ENCODE results near the gene STAT6.

The STAT6 gene

DNA sequence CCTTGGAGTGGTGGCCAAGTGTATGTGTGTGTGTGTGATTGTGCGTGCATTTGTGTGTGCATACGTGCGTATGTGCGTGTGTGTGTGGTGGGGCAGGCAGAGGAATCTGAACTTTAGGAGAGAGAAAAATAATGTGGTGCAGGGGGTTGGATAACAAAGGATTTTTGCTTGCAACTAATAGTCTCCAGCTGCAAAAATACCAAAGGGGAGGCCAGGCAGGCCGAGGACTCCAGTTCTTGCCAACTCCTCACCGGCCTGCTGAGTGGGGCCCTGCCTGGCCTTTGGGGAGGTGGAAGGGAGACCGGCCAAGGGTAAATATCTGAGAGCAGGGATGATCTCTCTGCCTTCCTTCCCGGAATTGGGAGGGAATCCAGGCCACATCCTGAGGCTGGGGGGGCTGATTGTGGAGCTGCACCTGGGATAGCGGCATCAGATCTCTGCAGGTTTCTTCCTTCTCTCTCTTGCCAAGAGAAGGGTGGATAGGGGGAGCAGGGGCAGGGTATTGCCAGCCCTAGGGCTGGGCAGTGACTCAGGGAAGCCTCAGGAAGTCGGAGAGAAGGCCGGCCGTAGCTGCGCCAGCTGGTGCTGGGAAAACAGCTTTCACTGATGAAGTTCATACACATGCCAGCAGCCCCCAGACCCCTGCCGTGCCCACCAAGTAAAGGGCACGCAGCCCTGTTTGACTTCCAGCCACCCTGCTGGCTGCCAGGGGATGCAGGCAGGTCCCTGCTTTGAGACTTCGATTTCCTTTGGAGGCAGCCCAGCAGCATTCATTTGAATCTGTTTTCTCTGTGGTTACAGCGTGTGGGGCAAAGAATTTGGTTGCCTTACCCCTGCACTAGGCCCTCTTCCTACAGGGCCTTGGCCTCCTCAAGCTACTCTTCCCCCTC lies 40.8 kb upstream of the STAT6 start:
- DNase-seq (ENCODE audit: low spot score in 2 of 2) (no peak), ATAC-seq (ENCODE audit: low read depth) (no peak)
- no peaks in the 10 kb centered on the region for H3K36me3 Mint-ChIP-seq
- H3K9me3 Mint-ChIP-seq: no peaks in the 10 kb centered on the region
- H3K27ac Mint-ChIP-seq: no peak overlapping the region
- H3K4me3 Mint-ChIP-seq: no peak overlapping the region
- H3K27me3 Mint-ChIP-seq: peaks cover 5% of the 10 kb centered on the region
- H3K4me1 Mint-ChIP-seq: peaks cover 6% of the 10 kb centered on the region

- H3K27ac Mint-ChIP-seq: no peak overlapping the region
- ATAC-seq (ENCODE audit: low read depth): no peak
- H3K4me3 Mint-ChIP-seq: no peak overlapping the region
- no peaks in the 10 kb centered on the region for H3K36me3 Mint-ChIP-seq
- H3K27me3 Mint-ChIP-seq: peaks cover 5% of the 10 kb centered on the region
- DNase-seq (ENCODE audit: low spot score in 2 of 2): no peak
- H3K4me1 Mint-ChIP-seq: peaks cover 6% of the 10 kb centered on the region
- H3K9me3 Mint-ChIP-seq: no peaks in the 10 kb centered on the region
Measured at GRCh38 chr12:57150400-57151000, 39.3 kb upstream of the STAT6 start.

DNA sequence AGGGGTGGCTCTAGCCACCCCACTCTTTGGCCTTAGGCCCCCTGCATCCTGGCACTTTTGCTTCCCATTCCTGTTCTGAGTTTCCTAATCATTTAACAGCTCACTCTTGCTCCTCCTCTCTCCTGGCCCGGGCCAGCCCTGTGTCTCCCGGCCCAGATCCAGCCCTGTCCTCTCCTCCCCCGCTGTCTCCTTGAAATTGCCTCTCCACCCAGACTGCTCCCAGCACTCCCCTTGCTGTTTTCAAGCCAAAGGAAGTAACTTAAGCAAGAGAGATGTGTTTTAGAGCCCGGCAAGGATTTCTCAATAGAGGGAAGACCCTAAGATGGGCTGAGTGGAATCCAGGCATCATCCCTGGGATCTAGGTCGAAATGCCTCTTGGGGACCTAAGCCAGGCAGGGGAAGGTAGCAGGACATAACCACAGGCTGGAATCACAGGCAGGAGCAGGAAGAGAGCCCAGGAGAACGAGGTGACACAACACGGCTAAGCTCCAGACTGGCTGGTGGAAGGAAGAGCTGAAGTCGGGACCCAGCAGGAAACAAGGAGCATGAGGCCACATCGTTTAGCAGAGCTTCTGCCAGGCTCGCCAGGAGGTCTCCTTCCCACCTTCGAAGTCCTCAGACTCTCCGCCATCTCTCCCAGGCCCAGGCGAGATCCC lies 38.2 kb upstream of the STAT6 start:
- Mint-ChIP-seq H3K36me3 (no peaks in the 10 kb centered on the region), H3K27ac (peak overlapping the region; percentile 26)
- ATAC-seq (ENCODE audit: low read depth): no peak

GRCh38 chr12:57148469-57149244 lies 37.5 kb upstream of the STAT6 start:
- ATAC-seq (ENCODE audit: low read depth) (no peak), DNase-seq (ENCODE audit: low spot score in 2 of 2) (no peak)
- Mint-ChIP-seq H3K27ac (peak overlapping the region; percentile 26), H3K9me3 (no peaks in the 10 kb centered on the region), H3K36me3 (no peaks in the 10 kb centered on the region), H3K4me3 (no peak overlapping the region), H3K27me3 (peaks cover 5% of the 10 kb centered on the region), H3K4me1 (no peaks in the 10 kb centered on the region)

More for the DNA sequence above, 38.2 kb upstream of the STAT6 start:
- H3K9me3 Mint-ChIP-seq: no peaks in the 10 kb centered on the region
- H3K4me3 Mint-ChIP-seq: no peak overlapping the region
- H3K27me3 Mint-ChIP-seq: peaks cover 5% of the 10 kb centered on the region
- H3K4me1 Mint-ChIP-seq: no peaks in the 10 kb centered on the region
- DNase-seq (ENCODE audit: low spot score in 2 of 2): no peak

DNA sequence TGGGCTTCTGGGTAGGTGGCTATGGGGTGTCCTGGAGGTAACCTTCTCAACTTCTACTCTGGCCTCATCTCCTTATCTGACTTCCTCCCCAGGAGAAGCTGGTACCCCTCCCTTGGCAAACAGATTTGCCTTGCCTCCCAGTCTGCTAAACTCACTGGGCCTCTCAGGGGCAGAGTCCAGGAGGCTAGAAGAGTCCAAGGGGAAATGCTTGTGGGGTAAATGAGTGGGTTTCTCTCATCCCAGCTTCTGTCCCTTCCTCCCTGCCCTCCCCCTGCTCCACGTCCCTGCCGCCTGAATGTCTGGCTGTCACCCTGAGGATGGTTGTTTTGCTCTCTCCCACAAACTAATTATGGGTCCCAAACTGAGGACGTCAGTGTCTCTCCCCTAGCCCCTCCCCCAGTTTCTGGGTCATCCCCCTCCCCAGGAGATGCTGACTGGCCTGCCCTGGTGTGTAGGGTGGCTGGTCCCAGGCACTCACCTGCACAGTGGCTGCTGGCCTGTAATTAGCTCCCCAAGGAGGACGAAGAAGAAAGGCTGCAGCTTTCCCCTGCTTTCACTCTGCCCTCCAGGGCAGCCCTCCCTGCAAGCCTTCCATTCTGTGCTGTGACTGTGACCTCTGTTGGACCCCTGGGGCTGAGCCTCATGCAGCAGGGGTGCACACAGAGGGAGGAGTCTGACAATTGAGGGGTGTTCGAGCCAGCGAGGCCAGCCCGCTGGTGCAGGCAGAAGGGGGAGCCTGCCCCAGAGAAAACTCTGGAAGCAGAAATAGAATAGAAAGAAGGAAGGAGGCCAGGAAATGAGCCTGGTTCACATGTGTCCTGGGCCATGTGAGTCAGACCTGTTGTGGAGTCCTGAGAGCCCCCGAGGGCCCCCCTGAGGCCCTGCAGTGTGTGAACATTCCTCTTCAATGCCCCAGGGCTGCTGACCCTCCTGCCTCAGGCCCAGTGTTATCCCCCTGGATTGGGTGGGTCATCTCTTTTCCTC lies 36.1 kb upstream of the STAT6 start, which contains the start of gene LRP1-AS:
Gene LRP1-AS (minus strand): TSS at position 659 of the 984 bp plus-strand sequence.
- ATAC-seq (ENCODE audit: low read depth): no peak
- Mint-ChIP-seq H3K4me1 (no peaks in the 10 kb centered on the region), H3K4me3 (no peak within 1 kb of the TSS), H3K27ac (no peak within 1 kb of the TSS), H3K27me3 (peaks cover 3% of the 10 kb centered on the region), H3K36me3 (no peaks in the 10 kb centered on the region), H3K9me3 (no peaks in the 10 kb centered on the region)
- DNase-seq (ENCODE audit: low spot score in 2 of 2): no peak

DNA sequence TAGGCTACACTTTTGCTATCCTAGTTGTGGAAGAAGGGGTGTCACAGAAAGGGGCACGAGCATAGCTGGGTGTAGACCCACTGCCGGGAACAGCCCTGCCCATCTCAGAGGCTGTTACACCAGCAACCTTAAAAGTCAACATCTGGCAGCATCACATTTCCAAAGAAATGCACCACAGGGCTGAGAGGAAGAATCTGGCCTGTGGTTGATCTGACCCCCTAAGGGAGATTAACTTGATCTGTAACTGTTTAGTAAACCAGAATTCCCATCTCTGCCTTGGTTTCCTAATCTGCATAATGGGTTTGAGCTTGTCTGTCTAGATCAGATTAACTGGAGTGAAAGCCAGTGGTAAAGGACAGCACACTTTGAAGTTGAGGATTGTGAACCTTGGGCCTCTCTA lies 34.9 kb upstream of the STAT6 start:
- no peaks in the 10 kb centered on the region for H3K4me1 Mint-ChIP-seq
- no peak overlapping the region for H3K4me3 Mint-ChIP-seq
- no peak for ATAC-seq (ENCODE audit: low read depth)

DNA sequence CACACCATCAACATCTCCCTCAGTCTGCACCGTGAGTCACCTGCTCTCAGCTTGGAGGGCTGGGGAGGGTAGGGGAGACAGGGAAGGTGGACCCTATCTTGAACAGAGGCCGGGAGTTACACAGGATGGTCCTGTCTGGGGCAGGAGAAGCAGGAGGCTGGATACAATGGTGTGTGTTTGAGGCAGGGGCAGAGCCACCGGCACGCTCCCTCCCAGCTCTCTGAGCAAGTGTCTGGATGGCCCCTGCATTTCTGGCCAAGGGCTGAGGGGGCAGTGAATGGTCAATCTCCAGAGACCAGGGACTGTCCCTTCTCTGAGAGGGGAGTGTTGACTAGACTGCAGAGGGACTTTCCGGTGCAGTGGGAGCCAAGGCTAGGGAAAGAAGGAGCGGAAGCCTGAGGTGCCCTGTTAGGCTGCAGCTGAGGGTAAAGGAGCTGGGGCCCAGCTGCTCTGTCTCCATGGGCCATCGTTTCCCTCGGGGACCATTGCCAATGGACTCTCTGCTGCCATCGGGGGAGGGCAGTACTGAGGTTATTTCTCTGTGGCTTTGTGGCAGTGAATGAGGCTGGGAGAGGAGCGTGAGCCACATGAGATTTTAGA lies 34.4 kb upstream of the STAT6 start:
- peaks cover 1% of the 10 kb centered on the region for H3K27me3 Mint-ChIP-seq
- no peak overlapping the region for H3K27ac Mint-ChIP-seq
- H3K36me3 Mint-ChIP-seq: no peaks in the 10 kb centered on the region
- no peaks in the 10 kb centered on the region for H3K9me3 Mint-ChIP-seq
- ATAC-seq (ENCODE audit: low read depth) (no peak), DNase-seq (ENCODE audit: low spot score in 2 of 2) (no peak)
- no peaks in the 10 kb centered on the region for H3K4me1 Mint-ChIP-seq
- no peak overlapping the region for H3K4me3 Mint-ChIP-seq

More for the DNA sequence above, 34.9 kb upstream of the STAT6 start:
- Mint-ChIP-seq H3K9me3 (no peaks in the 10 kb centered on the region), H3K36me3 (no peaks in the 10 kb centered on the region), H3K27me3 (peaks cover 1% of the 10 kb centered on the region), H3K27ac (no peak overlapping the region)
- no peak for DNase-seq (ENCODE audit: low spot score in 2 of 2)

- ATAC-seq (ENCODE audit: low read depth) (no peak), DNase-seq (ENCODE audit: low spot score in 2 of 2) (no peak)
- Mint-ChIP-seq H3K4me3 (no peak overlapping the region), H3K36me3 (no peaks in the 10 kb centered on the region), H3K27ac (no peak overlapping the region), H3K9me3 (no peaks in the 10 kb centered on the region), H3K4me1 (no peaks in the 10 kb centered on the region), H3K27me3 (peaks cover 3% of the 10 kb centered on the region)
Measured at GRCh38 chr12:57143454-57143853, 32.3 kb upstream of the STAT6 start.

- DNase-seq (ENCODE audit: low spot score in 2 of 2): no peak
Measured at GRCh38 chr12:57142727-57143126, 31.6 kb upstream of the STAT6 start.

DNA sequence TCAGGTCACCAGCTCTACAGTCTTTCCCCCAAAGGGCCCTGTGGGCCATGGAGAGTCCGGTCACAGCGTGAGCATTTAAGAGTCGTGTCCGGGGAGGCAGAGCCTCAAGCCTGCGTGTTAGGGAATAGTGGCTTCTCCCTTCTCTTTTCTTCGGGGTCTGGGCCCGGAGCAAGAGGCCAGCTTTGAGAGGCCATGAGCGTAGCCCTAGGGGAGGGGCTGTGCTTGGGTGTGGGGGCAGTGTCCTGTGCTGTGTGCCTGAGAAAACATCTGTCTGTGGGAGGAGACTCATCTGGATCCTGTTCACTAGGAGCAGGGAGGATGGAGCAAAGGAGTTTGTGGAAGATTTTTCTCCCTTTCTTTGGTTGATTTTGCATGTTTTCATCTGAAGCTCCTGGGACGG lies 31.0 kb upstream of the STAT6 start:
- H3K4me1 Mint-ChIP-seq: no peaks in the 10 kb centered on the region
- no peak overlapping the region for H3K4me3 Mint-ChIP-seq
- no peak overlapping the region for H3K27ac Mint-ChIP-seq
- no peaks in the 10 kb centered on the region for H3K36me3 Mint-ChIP-seq
- DNase-seq (ENCODE audit: low spot score in 2 of 2) (no peak), ATAC-seq (ENCODE audit: low read depth) (no peak)
- H3K9me3 Mint-ChIP-seq: no peaks in the 10 kb centered on the region
- peaks cover 3% of the 10 kb centered on the region for H3K27me3 Mint-ChIP-seq

More at GRCh38 chr12:57142727-57143126, 31.6 kb upstream of the STAT6 start:
- H3K4me3 Mint-ChIP-seq: no peak overlapping the region
- no peaks in the 10 kb centered on the region for H3K4me1 Mint-ChIP-seq
- H3K9me3 Mint-ChIP-seq: no peaks in the 10 kb centered on the region
- H3K27ac Mint-ChIP-seq: no peak overlapping the region
- peaks cover 3% of the 10 kb centered on the region for H3K27me3 Mint-ChIP-seq
- no peak for ATAC-seq (ENCODE audit: low read depth)
- H3K36me3 Mint-ChIP-seq: no peaks in the 10 kb centered on the region

DNA sequence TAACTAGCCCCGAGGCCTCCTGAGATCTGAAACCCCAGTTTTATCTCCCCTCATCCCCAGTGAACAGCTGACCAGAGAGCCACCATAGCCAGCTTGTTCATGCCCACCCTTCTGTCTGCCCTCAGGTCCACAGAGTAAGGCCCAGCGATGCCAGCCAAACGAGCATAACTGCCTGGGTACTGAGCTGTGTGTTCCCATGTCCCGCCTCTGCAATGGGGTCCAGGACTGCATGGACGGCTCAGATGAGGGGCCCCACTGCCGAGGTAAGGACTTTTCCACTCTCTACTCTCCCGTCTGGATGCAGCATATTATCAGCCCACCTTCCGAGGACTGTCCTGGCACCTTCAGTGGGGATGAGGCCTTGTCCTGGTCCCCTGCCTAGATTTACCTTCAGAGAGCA lies 30.1 kb upstream of the STAT6 start:
- Mint-ChIP-seq H3K4me3 (no peak overlapping the region), H3K4me1 (no peaks in the 10 kb centered on the region), H3K27ac (no peak overlapping the region), H3K36me3 (no peaks in the 10 kb centered on the region), H3K9me3 (no peaks in the 10 kb centered on the region), H3K27me3 (peaks cover 3% of the 10 kb centered on the region)
- no peak for DNase-seq (ENCODE audit: low spot score in 2 of 2)
- ATAC-seq (ENCODE audit: low read depth): no peak

DNA sequence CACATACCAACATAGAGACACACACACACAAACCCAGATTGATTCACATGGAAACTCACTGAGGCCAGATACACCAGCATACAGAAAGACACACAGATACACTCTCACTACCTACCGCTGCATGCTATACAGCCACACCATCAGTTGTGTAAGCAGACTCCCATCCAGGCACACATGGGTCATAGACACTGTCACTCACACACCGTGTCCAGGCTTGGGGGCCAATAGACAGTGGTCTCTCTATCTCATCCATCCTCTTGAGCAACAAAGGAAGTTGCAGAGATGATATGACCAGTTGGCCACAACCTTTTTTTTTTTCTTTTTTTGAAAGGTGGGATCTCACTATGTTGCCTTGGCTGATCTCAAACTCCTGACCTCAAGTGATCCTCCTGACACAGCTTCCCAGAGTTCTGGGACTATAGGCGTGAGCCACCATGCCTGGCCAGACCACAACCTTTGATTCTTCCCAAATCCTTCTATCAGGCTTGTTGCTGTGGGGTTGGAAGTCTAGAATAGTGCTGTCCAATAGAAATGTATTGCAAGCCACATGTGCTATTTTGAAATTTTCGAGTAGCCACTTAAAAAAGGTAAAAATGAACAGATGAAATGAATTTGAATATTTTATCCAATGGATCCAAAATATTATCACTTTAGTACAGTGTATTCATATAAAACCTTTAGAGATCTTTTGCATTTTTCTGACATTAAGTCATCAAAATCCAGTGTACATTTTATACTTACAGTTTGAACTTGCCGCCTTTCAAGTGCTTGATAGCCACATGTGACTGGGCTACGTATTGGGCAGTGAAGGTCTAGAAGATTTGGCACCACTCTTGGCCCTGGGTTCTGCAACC lies 28.9 kb upstream of the STAT6 start:
- Mint-ChIP-seq H3K4me1 (no peaks in the 10 kb centered on the region), H3K36me3 (no peaks in the 10 kb centered on the region), H3K27me3 (peaks cover 3% of the 10 kb centered on the region), H3K4me3 (no peak overlapping the region), H3K27ac (no peak overlapping the region), H3K9me3 (no peaks in the 10 kb centered on the region)
- DNase-seq (ENCODE audit: low spot score in 2 of 2) (no peak), ATAC-seq (ENCODE audit: low read depth) (no peak)

Data from memory B cell (primary cell).